GM12878 (cell line): ENCODE results near the gene CFAP20.

Experiments used
- ZZZ3 ChIP-seq: IDR thresholded peaks from 2 replicates; pipeline ENCODE4 v1.6.1; 2011; ENCODE audit warnings: low read depth; ENCODE audit not compliant: control insufficient read depth, insufficient read length
- TF ChIP-seq, protein P1 (sequence below): IDR thresholded peaks from 2 replicates; pipeline ENCODE4 v1.6.1; 2012; ENCODE audit warnings: low read depth, low read length, improper control_type of control experiment

DNA sequence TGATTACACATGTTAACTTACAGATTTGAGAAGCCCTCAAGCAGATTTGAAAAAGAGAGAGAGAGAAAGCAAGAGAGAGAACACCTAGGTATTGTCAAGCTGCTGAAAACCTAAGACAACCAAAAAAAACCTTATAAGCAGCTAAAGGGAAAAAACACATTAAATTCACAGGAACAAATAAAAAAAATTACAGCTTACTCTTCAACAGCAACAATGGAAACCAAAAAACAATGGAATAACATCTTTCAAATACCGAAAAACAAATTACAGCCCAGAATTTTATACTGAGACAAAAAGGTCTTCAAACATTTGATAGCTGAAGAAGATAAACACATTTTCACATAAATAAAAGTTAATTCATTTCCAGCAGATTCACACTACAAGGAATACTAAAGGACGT lies 8.4 kb upstream of the CFAP20 start:
- no peak for TF ChIP-seq ZZZ3
- TF ChIP-seq, protein P1, sequence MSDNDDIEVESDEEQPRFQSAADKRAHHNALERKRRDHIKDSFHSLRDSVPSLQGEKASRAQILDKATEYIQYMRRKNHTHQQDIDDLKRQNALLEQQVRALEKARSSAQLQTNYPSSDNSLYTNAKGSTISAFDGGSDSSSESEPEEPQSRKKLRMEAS, result no peak
